GM21447 (cell line): ENCODE measurements around the gene APOL3.
"Not testable (repeated sequence)": the region's sequence is repeated elsewhere in the genome, so short reads cannot be mapped to it uniquely, and the experiment has no call there.

Experiments used
- ATAC-seq: cut with Tn5 transposase; IDR thresholded peaks from one replicate; pipeline ENCODE4 v1.9.1; 2021; ENCODE audit not compliant: unreplicated experiment

The APOL3 gene

GRCh38 chr22:36135306-36135980 lies 25.1 kb downstream of the APOL3 start:
- ATAC-seq: no peak

GRCh38 chr22:36134182-36134581 lies 26.4 kb downstream of the APOL3 start:
- ATAC-seq: no peak

GRCh38 chr22:36131907-36132306 lies 28.6 kb downstream of the APOL3 start:
- no peak for ATAC-seq

GRCh38 chr22:36129486-36130388 lies 30.8 kb downstream of the APOL3 start:
- no peak for ATAC-seq

- ATAC-seq: no peak
Measured at GRCh38 chr22:36129071-36129470, 31.5 kb downstream of the APOL3 start.

GRCh38 chr22:36125994-36126531 lies 34.5 kb downstream of the APOL3 start:
- no peak for ATAC-seq

GRCh38 chr22:36125434-36125833 lies 35.1 kb downstream of the APOL3 start:
- ATAC-seq: no peak

- ATAC-seq: no peak
Measured at GRCh38 chr22:36124666-36125065, 35.9 kb downstream of the APOL3 start.

- peak; percentile 82 for ATAC-seq
Measured at GRCh38 chr22:36123673-36124630, 36.6 kb downstream of the APOL3 start.

- not testable (repeated sequence) for ATAC-seq
Measured at GRCh38 chr22:36120621-36121351, 39.8 kb downstream of the APOL3 start.

- ATAC-seq: no peak
Measured at GRCh38 chr22:36117053-36117554, 43.5 kb downstream of the APOL3 start.

GRCh38 chr22:36116127-36116526 lies 44.4 kb downstream of the APOL3 start:
- ATAC-seq: no peak

GRCh38 chr22:36113121-36113520 lies 47.4 kb downstream of the APOL3 start:
- no peak for ATAC-seq

GRCh38 chr22:36111316-36111715 lies 49.2 kb downstream of the APOL3 start:
- no peak for ATAC-seq

GRCh38 chr22:36110306-36110881 lies 50.2 kb downstream of the APOL3 start:
- no peak for ATAC-seq

- ATAC-seq: no peak
Measured at GRCh38 chr22:36107436-36107835, 53.1 kb downstream of the APOL3 start.

- no peak for ATAC-seq
Measured at GRCh38 chr22:36106910-36107309, 53.6 kb downstream of the APOL3 start.

GRCh38 chr22:36104988-36105387 lies 55.6 kb downstream of the APOL3 start:
- no peak for ATAC-seq

- no peak for ATAC-seq
Measured at GRCh38 chr22:36104435-36104834, 56.1 kb downstream of the APOL3 start.

- ATAC-seq: no peak
Measured at GRCh38 chr22:36103891-36104290, 56.7 kb downstream of the APOL3 start.
